NCI-H128 (cell line): Measurements from ENCODE around the gene ITGA4.

ENCODE experiments used
- DNase-seq: peaks from one replicate; lab custom pipeline; 2025; ENCODE audit not compliant: unreplicated experiment; lab: John Stamatoyannopoulos, UW

Gene ITGA4

DNA sequence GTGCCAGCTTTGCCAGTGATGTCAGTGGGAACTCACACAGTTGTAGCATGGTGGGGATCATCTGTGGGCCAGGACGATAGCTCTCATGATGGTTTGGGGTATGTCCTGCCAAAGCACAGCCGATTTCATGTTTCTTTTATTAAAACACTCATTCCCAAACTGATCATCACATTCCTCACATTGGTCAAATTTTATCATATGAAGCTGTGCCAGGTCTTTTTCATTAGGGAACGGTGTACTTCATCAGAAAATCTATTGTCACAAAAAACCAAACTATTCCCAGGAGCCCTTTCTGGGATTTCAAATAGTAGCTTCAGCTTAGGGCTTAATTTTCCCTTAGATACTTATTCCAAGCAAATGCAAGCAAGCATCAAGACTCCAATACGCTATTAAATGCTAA is 42.0 kb downstream of the ITGA4 start:
- no peak for DNase-seq

DNA sequence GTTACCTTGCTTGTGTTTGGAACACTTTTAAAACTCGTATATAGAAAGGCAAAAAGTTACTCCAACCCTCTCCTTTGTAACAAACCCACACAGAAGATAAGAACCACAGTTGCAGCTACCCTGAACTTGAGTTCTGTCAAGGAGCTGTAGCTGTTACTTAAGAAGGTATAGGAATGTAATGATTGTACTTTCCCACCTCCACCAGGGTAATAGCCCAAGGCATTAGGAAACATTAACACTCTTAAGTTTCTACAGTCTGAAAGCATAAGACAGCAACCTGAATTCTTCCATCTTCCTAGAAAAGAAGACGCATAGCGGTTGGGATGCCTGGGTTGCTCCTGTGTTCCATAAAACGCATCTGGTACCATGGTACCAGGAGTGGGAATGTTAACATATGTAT is 43.0 kb downstream of the ITGA4 start:
- no peak for DNase-seq

DNA sequence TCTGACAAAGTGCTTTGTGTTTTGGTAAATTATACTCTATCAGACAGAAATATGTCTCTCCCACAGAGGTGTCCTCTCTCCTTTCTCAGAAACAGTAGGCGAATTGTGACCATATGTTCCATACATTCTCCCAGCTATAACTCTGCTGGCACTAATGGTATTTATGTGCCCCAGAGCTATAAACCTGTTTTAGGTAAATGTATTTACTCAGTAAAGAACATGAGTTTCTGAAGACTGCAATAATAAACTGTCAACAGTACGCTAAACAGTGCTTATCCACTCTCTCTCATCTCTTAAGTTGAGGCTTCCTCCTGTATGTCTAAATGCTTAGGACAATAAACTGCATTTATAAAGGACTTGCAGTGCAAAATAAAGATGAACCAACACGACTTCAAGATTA is 58.5 kb downstream of the ITGA4 start:
- DNase-seq, result no peak

DNA sequence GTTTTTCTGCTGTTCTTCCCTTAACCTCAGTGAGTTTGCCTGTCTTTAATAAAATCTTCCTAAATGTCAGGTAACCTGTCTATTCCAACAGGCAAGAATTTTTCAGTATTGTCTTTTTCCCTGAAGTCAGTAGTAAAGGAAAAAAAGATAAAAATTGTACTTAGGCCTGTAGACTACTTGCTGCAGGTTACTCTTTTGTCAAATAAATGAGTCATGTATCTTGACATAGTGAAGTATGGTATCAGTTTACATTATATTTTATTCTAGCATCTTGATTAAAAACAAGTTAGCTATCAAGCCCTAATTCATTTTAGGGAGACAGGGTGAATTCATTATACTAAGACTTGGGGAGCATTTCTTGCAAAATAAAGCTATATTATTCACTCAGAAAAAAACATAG is 59.8 kb downstream of the ITGA4 start:
- no peak for DNase-seq

DNA sequence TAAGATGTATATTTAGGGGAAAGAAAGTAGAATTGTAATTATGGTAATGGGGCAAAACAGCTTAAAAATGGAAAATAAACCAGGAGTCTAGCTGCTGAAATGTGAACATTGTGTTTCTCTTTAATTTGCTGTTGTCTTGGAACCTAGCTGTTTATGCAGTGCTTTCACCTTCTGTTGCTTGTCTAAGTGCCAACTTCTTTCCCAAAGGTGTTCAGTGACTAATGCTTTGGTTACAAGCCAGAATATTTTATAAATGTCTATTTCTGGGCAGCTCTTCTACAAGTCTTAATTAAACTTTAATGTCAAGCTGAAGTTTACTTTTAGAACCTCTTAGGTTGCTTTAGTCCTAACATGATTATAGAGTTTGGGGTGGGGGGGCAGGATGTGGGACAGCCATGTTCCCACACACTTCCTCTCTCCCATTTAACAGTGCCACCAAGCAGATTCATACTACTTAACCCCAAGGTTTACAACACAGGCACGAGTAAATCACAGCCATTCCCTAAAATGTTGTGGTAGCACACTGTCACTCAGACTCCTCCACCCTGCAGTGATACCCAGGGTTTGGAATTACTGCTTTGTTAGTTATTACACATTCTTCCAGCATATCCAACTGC is 60.6 kb downstream of the ITGA4 start:
- no peak for DNase-seq

DNA sequence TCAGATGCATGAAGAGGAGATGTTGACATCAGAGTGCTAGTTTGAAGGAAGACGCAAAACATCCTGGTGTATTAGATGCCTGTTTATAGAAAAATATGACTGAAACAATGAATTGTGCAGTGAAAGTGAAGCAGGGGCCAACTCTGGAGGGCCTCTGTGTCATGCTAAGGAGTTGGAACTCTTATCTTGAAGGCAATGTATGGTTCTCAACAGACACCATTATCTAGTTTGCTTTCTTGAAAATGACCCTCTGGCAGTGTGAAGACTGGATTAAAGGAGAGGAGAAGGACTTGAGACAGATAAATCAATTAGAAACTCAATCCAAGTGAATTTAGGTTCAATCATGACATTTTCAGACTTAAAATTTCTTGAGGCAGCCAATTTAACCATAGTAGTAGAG is 63.1 kb downstream of the ITGA4 start:
- DNase-seq, result no peak

DNA sequence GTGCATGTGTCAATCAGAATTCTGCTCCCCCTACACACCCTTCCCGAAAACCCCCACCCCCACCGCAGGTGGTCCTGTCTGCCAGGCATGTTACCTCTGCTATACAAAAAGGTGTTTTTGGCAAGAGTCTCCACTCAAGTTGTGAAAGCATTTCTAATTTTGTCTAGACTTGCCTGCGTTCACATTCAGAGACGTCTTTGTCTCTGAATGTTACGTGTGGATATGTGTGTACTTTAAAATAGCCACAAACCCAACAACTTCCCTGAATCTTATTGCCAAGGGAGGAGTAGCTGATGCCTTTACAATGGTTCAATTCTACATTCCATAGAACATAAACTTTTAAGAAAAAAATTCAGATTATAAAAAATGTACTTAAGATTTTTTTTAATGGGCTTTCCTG is 66.6 kb downstream of the ITGA4 start:
- DNase-seq, result no peak

DNA sequence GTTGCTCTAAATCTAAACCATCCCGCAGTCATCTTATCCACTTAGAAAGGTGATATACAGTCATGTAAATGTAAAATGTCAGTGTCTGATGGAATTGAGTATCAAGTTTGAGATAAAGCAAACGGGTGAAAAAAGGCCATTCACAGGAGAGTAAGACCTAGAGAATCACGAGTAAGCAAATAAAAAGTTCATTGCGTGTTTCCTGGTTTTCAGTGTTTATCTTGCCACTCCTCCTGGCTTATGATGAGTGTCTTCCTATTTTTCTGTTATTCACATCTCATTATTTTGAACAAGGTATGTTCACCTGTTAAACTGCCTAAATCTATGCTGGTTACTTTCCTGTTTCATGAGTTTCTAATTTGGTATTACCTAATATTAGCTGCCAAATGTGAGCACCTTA is 68.8 kb downstream of the ITGA4 start:
- no peak for DNase-seq

DNA sequence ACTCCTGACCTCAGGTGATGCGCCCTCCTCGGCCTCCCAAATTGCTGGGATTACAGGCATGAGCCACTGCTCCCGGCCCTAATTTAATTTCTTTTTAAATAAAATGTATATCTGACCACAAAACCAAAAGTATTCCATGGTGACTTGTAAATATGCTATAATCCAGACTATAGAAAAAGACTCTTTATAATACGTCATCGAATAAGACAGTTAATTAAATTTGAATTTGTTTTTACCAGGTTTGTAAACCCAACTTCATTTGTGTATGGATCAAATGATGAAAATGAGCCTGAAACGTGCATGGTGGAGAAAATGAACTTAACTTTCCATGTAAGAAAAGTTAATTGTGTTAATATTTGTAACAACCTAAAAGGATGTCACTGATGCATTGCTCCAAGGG is 69.9 kb downstream of the ITGA4 start:
- DNase-seq, result no peak

DNA sequence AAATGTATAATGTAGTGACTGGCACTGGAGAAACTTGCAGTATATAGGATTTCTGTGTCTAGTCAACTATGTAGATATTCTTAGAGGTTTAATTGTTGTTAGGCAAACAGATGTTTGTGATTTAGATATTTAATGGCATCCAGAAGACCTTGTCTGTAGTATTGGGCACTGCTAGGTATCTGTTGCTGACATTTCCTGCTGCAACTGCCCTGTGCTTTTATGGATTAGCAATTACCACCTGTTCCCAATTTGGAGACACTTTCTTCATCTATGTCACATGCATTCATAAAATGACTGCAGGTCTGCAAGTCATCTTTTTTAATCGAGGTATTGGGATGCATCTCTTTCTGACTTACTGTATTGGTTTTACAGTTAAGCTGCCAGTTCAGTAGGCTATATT is 71.3 kb downstream of the ITGA4 start:
- DNase-seq, result no peak

DNA sequence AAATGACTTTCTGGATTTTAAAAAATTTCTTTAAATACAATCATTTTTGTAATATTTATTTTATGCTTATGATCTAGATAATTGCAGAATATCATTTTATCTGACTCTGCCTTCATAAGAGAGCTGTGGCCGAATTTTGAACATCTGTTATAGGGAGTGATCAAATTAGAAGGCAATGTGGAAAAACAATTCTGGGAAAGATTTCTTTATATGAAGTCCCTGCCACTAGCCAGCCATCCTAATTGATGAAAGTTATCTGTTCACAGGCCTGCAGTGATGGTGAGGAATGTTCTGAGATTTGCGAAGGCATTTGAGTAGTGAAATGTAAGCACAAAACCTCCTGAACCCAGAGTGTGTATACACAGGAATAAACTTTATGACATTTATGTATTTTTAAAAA is 79.5 kb downstream of the ITGA4 start:
- DNase-seq, result no peak

DNA sequence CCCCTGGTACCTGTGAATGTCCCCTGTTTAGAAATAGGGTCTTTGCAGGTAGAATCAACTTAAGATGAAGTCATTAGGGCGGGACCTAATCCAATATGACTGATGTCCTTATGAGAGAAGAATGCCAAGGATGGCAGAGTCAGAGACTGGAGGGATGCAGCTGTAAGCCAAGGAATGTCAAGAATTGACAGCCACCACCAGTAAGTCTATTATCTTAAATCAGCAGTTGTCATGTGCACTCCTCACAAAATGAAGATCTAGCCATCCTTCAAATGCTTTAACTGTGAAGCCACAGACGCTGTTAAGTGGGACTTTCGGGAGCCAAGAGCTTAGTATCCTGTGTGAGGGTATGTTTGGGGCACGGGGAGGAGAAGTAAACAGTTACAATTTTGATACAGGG is 83.2 kb downstream of the ITGA4 start:
- no peak for DNase-seq

DNA sequence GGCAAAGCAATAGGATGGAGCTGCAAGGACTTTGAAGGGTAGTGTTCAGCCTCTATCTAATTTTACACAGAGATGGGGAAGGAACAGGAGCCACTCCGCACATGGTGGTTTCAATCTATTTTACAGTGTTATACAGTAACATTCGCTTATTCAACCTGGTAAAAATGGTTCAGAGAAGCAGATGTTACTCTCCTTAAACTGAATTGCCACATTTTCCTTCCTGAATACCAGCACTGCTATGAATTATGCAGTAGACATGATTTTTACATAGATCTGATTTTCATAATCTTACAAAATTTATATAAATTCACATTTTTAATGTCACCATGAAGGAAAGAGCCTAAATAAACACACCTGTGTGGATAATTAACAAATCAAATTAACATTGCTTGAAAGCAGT is 85.0 kb downstream of the ITGA4 start:
- DNase-seq, result no peak

DNA sequence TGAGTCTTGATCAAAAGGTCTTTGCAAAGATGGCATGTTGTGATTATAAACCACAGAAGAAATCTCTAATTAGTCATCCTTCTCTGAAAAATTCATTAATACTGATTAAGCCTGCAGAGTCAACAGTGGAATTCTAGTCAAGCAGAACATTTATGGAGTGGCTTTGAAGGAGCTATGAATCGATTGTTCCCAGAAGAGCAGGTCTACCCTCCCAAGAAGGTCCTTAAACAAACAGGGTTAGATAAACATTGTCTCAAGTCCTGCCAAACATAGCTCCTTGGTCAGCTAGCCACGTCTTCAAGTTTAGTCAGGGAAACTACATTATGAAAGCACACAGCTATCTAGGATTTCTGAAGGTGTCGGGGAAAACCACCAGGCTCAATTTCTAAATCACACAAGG is 88.9 kb downstream of the ITGA4 start:
- DNase-seq, result no peak

DNA sequence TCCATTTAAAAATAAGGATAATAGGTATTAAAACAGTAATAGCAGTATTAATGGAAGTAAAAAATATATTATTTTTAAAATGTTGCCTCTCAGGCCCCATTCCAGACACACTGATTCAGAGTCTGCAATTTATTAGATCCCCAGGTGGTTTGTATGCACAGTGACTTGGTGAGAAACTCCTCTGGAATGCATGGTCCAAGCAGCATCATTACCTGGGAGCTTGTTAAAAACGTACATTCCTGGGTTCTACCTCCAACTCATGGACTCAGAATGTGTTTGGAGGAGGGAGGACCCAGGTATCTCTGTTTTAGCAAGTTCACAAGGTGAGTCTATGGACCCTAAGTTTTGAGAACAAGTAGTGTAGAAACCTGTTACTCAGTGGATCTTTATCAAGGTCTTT is 95.6 kb downstream of the ITGA4 start:
- DNase-seq, result no peak

DNA sequence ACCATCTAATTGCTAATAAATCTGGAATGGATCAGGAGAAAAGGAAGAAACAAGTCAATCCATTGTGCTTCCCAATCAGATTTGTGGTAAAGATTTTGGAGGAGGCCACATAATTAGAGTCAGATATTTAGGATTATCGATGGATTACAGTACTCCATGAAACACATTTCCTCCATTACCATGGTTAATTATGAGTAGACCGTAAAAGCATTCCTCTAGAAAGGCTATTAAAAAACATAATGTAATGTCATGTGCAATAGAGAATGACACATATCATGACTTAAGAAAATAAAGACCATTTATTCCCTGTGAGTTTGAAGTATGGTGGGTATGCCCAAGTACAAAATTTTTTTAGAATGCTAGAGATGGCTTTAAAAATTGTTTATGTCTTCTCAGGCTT is 96.1 kb downstream of the ITGA4 start:
- no peak for DNase-seq

DNA sequence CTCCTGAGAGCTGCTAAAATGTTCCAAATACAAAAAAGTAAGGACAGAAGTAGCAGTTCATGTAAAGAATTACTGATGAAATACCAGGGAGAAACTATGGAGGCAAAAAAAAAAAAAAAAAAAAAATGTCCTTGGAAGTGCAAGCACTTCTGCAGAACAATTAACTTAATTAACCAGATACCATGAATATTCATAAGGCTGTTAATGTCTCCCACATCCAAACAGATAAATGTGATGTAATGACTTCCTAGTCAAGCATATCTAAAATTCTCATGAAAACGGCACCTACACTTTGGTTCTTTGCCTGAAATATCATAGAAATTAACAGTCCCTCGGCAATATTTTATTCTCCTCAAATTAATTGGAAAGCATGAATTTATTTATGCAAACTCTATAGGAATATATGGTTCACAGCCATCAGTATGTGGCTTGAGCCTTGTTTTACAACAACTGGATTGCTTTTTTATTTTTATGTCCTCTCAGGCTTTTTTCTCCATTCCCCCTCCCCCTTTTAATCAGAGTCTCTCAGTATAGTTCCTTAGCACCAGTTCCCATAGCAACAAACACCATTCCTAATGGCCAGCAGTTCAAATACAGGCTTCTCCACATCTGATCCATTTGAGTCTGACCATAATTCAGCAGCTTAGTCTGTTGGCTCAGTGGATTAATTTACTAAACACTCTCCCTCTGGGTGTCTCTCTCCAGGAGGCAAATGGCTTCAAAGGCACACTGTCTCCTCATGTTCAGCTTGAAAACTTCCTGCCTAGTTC is 97.1 kb downstream of the ITGA4 start:
- DNase-seq, result no peak

DNA sequence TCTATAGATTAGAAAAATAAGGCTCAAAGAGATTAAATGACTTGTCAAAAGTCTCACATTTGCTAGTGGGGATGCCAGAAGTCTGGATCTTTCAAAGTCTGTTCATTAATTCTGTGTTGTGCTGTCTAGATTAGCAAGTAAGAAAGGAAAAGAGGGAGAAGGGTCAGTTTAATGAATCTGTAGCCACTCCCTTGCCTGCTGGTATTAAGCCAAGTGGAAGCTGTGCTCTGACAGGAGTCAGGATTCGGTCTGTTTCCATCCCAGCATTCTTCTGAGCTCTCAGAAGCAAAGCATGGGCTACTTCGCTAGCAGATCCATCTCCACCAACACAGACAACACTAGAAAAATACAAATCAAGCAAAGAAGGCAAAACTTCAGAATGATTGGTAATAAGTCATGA is 101.2 kb downstream of the ITGA4 start:
- DNase-seq, result no peak

DNA sequence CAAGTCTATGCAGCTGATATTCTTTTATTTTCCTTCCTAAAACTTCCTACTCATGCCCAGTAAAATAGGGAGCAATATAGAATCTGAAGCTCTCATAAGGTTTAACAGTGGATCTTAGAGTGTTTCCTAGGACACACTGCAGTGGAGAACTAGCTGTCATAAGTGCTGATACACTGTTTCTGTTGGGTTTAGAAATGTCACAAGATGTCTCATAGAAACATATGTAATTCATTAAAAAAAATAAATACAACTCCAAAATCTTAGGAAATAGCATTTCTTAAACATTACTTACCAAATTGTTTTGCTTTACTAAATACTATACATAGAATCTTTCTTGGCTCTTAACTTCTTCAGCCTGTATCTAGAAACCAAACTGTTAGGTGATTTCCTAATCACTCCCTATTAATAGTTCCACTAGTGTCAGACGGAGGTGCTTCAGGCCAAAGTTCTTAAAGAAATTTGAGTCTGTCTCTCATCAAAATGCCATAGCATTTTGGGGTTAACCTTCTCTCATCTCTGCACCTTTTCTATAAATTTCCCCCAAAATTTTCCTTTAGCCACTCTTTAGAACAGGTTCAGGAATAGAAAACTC is 106.0 kb downstream of the ITGA4 start:
- DNase-seq, result no peak

DNA sequence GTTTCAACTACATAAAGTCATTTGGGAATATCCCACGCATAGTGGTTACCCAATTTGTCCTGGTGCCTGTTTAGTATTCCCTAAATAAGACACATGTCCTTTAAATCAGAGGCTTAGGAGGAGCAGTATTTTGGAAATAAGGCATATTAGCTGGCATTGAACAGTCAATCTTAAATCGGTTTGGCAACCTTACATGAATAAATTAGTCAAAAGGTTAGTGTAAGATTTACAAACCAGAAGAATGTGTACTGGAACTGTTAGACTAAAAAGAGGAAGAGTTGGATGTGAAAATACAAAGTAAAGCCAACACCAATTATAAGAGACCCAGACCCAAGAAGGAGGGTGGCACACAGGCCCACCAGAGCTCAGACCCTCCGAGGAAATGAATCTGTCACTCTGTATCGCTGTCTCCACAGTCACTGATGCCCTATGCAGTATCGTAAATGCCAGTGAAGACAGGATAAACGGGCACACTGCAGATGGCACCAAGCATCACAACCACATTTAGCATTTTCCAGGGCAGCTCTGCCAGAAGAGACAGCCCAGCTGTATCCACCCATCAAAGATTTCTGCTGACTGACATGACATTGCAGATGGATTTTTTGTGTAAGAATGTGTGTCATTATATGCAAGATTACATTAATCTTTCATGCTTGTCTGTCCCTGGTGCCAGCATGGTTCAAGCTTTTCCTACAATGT is 109.3 kb downstream of the ITGA4 start:
- DNase-seq, result no peak

DNA sequence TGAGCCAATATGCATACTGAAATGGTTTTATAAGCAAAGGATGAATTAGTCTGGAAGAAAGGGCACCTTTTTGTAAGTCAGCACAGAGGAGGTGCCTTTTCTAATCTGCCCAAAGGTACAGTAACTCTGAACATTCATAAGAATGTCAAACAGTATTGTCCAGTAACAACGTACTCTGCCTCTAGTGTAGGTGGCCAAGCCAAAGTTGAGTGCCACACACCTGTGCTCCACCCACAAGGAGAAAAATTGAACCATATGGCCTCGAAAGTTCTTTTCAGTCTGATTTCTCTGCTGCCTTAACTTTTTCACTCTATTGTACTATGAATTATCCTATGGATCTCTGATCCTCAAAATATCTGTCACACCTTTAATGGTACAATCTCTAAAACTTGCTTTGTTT is 112.9 kb downstream of the ITGA4 start:
- no peak for DNase-seq
